SK-N-SH (cell line): Measurements from ENCODE around the gene SYT1. TPM values are rescaled to one million over a fixed set of nuclear protein-coding genes. Genes with fewer than 3 reads are reported as not detected.

Experiments
- CTCF ChIA-PET: fragments of 300-600, 350-600 bp; formaldehyde crosslinking; extraction: SDS; loops from one replicate; lab custom pipeline; 2021; lab: Yijun Ruan, JAX
- POLR2A ChIA-PET: fragments of 350-600 bp; sonication (Branson Sonifier 250); formaldehyde crosslinking; extraction: SDS; loops from one replicate; lab custom pipeline; 2020; ENCODE audit warnings: antibody characterized with exemption, inconsistent platforms; lab: Yijun Ruan, JAX
- DNase-seq: peaks from one replicate; pipeline ENCODE4 v3.0.0; 2012
- H2AFZ ChIP-seq: fragments of 200-600 bp; sonication (generic); 2 replicates; pipeline ENCODE4 v1.8.1; 2016; ENCODE audit warnings: antibody characterized with exemption, mild to moderate bottlenecking, low read depth
- H3F3A ChIP-seq: fragments of 200-600 bp; sonication (generic); replicated peaks from 2 replicates; pipeline ENCODE3; 2016; ENCODE audit warnings: antibody characterized with exemption, mild to moderate bottlenecking; ENCODE audit not compliant: insufficient read depth
- H3K27ac ChIP-seq, 2 experiments: fragments of 200-500 bp in 1 of 2; fragments of 200-600 bp in 1 of 2; sonication (Bioruptor generic) in 1 of 2; sonication (generic), shearing (Covaris generic) in 1 of 2; 2 replicates each; pipeline versions ENCODE4 v1.5.1 to v1.6.1; 2014 to 2016; ENCODE audit warnings: low read depth in 2 of 2, inconsistent platforms in 1 of 2, low read length in 1 of 2, mild to moderate bottlenecking in 1 of 2, mixed read lengths in 1 of 2
- H3K27me3 ChIP-seq: fragments of 200-600 bp; sonication (generic), shearing (Covaris generic); 2 replicates; pipeline ENCODE4 v1.6.1; 2016; ENCODE audit warnings: mixed run types; ENCODE audit not compliant: insufficient read depth
- H3K36me3 ChIP-seq, 2 experiments: fragments of 200-500 bp in 1 of 2; fragments of 200-600 bp in 1 of 2; sonication (Bioruptor generic) in 1 of 2; sonication (generic) in 1 of 2; replicated peaks in 1 of 2; 2 replicates each; pipeline versions ENCODE3 to v1.5.1; 2014 to 2016; ENCODE audit warnings: low read length in 1 of 2, mild to moderate bottlenecking in 1 of 2; ENCODE audit not compliant: insufficient read depth in 2 of 2, control insufficient read depth in 1 of 2
- H3K4me1 ChIP-seq, 2 experiments: fragments of 200-500 bp in 1 of 2; fragments of 200-600 bp in 1 of 2; sonication (Bioruptor generic) in 1 of 2; sonication (generic), shearing (Covaris generic) in 1 of 2; 2 replicates each; pipeline versions ENCODE4 v1.5.1 to v1.6.1; 2014 to 2016; ENCODE audit warnings: low read depth in 1 of 2, low read length in 1 of 2, mixed run types in 1 of 2; ENCODE audit not compliant: insufficient read depth in 2 of 2, control insufficient read depth in 1 of 2
- H3K4me2 ChIP-seq: fragments of 200-600 bp; sonication (generic), shearing (Covaris generic); 2 replicates; pipeline ENCODE4 v1.6.1; 2017; ENCODE audit warnings: mixed run types
- H3K4me3 ChIP-seq, 2 experiments: fragments of 200-500 bp in 1 of 2; fragments of 200-600 bp in 1 of 2; sonication (Bioruptor generic) in 1 of 2; sonication (generic), shearing (Covaris generic) in 1 of 2; 2 replicates each; pipeline versions ENCODE4 v1.5.1 to v1.8.1; 2014 to 2016; ENCODE audit warnings: low read depth in 2 of 2, inconsistent platforms in 1 of 2, low read length in 1 of 2, mild to moderate bottlenecking in 1 of 2, mixed read lengths in 1 of 2, moderate library complexity in 1 of 2
- H3K79me2 ChIP-seq: fragments of 200-600 bp; sonication (generic); 2 replicates; pipeline ENCODE4 v1.8.1; 2017; ENCODE audit warnings: mild to moderate bottlenecking; ENCODE audit not compliant: insufficient read depth
- H3K9ac ChIP-seq: fragments of 200-600 bp; sonication (generic); 2 replicates; pipeline ENCODE4 v1.6.1; 2017; ENCODE audit warnings: mixed run types
- H3K9me2 ChIP-seq: fragments of 200-600 bp; sonication (generic); 2 replicates; pipeline ENCODE4 v1.6.1; 2017; ENCODE audit warnings: mixed run types
- H3K9me3 ChIP-seq: fragments of 200-600 bp; sonication (generic); 2 replicates; pipeline ENCODE4 v1.6.1; 2017; ENCODE audit warnings: mixed run types, mild to moderate bottlenecking, moderate library complexity
- H4K20me1 ChIP-seq: fragments of 200-600 bp; sonication (generic); 2 replicates; pipeline ENCODE4 v1.6.1; 2017; ENCODE audit warnings: mild to moderate bottlenecking, mixed run types; ENCODE audit not compliant: insufficient read depth
- ELF1 ChIP-seq: IDR thresholded peaks from 2 replicates; pipeline ENCODE4 v1.4.0; 2012
- EP300 ChIP-seq, 2 experiments: IDR thresholded peaks; 2 replicates each; pipeline versions ENCODE4 v1.4.0 to v1.6.1; 2012; ENCODE audit warnings: borderline replicate concordance in 1 of 2, low read depth in 1 of 2, low read length in 1 of 2
- EZH2phosphoT487 ChIP-seq: fragments of 200-600 bp; sonication (generic); IDR thresholded peaks from 2 replicates; pipeline ENCODE4 v1.6.1; 2017; ENCODE audit warnings: low read depth, mixed run types, mild to moderate bottlenecking, antibody characterized with exemption, moderate library complexity, borderline replicate concordance
- FOSL2 ChIP-seq: IDR thresholded peaks from 2 replicates; pipeline ENCODE4 v1.4.0; 2012; ENCODE audit warnings: low read depth, mild to moderate bottlenecking, moderate library complexity, borderline replicate concordance
- FOXJ3 ChIP-seq: sonication (generic); formaldehyde crosslinking; IDR thresholded peaks from 2 replicates; pipeline ENCODE4 v1.5.1; 2020; ENCODE audit warnings: mild to moderate bottlenecking, missing genetic modification reagents
- GATA2 ChIP-seq: sonication (generic); formaldehyde crosslinking; IDR thresholded peaks from 2 replicates; pipeline ENCODE4 v1.5.0; 2020; ENCODE audit warnings: mild to moderate bottlenecking, missing genetic modification reagents
- IRF3 ChIP-seq: fragments of 150-350 bp; IDR thresholded peaks from 2 replicates; pipeline ENCODE4 v1.6.1; 2016; ENCODE audit warnings: mild to moderate bottlenecking, low read depth, low read length
- MAX ChIP-seq: IDR thresholded peaks from 2 replicates; pipeline ENCODE4 v1.4.0; 2012; ENCODE audit warnings: low read depth
- MXI1 ChIP-seq: IDR thresholded peaks from 2 replicates; pipeline ENCODE4 v1.6.1; 2012; ENCODE audit warnings: mild to moderate bottlenecking, low read depth, low read length, improper control_type of control experiment
- NRF1 ChIP-seq: IDR thresholded peaks from 2 replicates; pipeline ENCODE4 v1.6.1; 2012; ENCODE audit warnings: low read depth, mild to moderate bottlenecking, low read length
- POLR2AphosphoS5 ChIP-seq: IDR thresholded peaks from 2 replicates; pipeline ENCODE4 v1.6.1; 2012; ENCODE audit warnings: low read depth, low read length
- RAD21 ChIP-seq: IDR thresholded peaks from 2 replicates; pipeline ENCODE4 v1.6.1; 2012; ENCODE audit warnings: mild to moderate bottlenecking, low read length
- REST ChIP-seq: IDR thresholded peaks from 2 replicates; pipeline ENCODE4 v1.6.1; 2012; ENCODE audit warnings: mild to moderate bottlenecking, low read depth, low read length, moderate library complexity
- SMC3 ChIP-seq: IDR thresholded peaks from 2 replicates; pipeline ENCODE4 v1.6.1; 2012; ENCODE audit warnings: low read depth, low read length, improper control_type of control experiment
- TEAD4 ChIP-seq: IDR thresholded peaks from 2 replicates; pipeline ENCODE4 v1.4.0; 2012; ENCODE audit warnings: mild to moderate bottlenecking, borderline replicate concordance; ENCODE audit not compliant: insufficient read depth
- USF2 ChIP-seq: fragments of 150-350 bp; IDR thresholded peaks from 2 replicates; pipeline ENCODE4 v1.6.1; 2017; ENCODE audit warnings: antibody characterized with exemption, low read length, low read depth, borderline replicate concordance
- YY1 ChIP-seq: IDR thresholded peaks from 2 replicates; pipeline ENCODE4 v1.4.0; 2012; ENCODE audit warnings: low read depth, mild to moderate bottlenecking
- ZBTB33 ChIP-seq: IDR thresholded peaks from 2 replicates; pipeline ENCODE4 v1.4.0; 2012; ENCODE audit warnings: low read depth, borderline replicate concordance
- WGBS: methylation state at CpG from one replicate; pipeline ENCODE4 v1.1.6; 2017; ENCODE audit warnings: low lambda C conversion rate; 5-methylcytosine and 5-hydroxymethylcytosine counted together
- polyA plus RNA-seq, 3 experiments: library from polyadenylated mRNA; depleted of rRNA; stranded (reverse); fragments of >200 nt; gene quantifications; 2 replicates each; pipeline ENCODE4 v1.2.3, GENCODE V29; 2012

The SYT1 gene
- polyA plus RNA-seq, 1 of the 3 experiments (the other 2 are of a cell fraction) = 12.7 TPM

GRCh38 chr12:79008591-79008990, 144.0 kb downstream of the SYT1 start:
- 88% methylated on average over 2 of the region's 2 CpGs for WGBS
- Histone ChIP-seq H3K27me3 (no peaks in the 10 kb centered on the region), H3K9me3 (no peaks in the 10 kb centered on the region), H2AFZ (no peak overlapping the region), H3K79me2 (peaks cover 3% of the 10 kb centered on the region; the same call in 1 of the 2 replicates), H3K4me3 (no peak overlapping the region), H3K9ac (no peak overlapping the region), H3F3A (no peaks in the 10 kb centered on the region), H3K9me2 (no peaks in the 10 kb centered on the region), H3K4me2 (no peak overlapping the region)
- POLR2A ChIA-PET = no interaction called here
- CTCF ChIA-PET = no interaction called here
- TF ChIP-seq EP300 (IDR thresholded peaks at IDR 0.05; ENCODE audit: borderline replicate concordance in 1 of 2, low read depth in 1 of 2, low read length in 1 of 2) (no peak), POLR2AphosphoS5 (no peak), FOXJ3 (CRISPR knock-in tag) (no peak), SMC3 (no peak), ZBTB33 (no peak), FOSL2 (no peak), MAX (no peak), EZH2phosphoT487 (no peak), ELF1 (no peak), REST (no peak), IRF3 (no peak), USF2 (no peak), MXI1 (no peak), NRF1 (no peak), GATA2 (no peak), YY1 (no peak), RAD21 (no peak), TEAD4 (no peak)
- TF ChIP-seq, all 33 proteins: peak for 0
- DNase-seq = no peak
- Histone ChIP-seq H3K27ac (no peak overlapping the region), H3K4me1 (no peaks in the 10 kb centered on the region; a peak in 2 of 4 replicates), H4K20me1 (no peaks in the 10 kb centered on the region), H3K36me3 (peaks cover 9 to 11% of the 10 kb centered on the region in 2 experiments)
